ENCODE measurements around the gene FSD1L.

The FSD1L gene

GRCh38 chr9:105447814-105448812 lies at the start of gene FSD1L:
TSS of gene FSD1L (plus strand) at chr9:105448034. CDS start at chr9:105448221, 187 bp downstream.
- peak; percentile 58 to 65 for DNase-seq (ENCODE audit: low read depth in 2 of 2)

GRCh38 chr9:105399117-105399516 lies 48.7 kb upstream of the FSD1L start:
- no peak for DNase-seq (ENCODE audit: low read depth in 2 of 2)

DNA sequence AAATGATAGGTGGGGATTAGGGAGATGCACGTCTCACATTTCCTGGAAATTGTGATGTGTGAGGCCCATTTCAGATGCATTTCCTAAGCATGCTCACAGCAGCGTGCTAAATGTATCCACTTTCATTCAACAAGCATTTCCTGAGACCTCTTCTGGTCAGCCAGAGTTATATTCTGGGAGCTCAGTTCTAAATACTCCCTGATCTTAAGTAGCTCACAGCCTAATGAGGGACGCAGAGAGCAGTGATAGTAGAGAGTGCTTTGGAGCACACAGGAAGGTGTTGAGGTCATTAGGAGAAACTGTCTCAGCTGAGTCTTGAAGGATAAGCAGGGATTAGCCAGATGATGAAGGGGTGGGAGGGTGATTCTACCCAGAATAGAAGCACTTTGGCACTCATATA lies 46.2 kb upstream of the FSD1L start:
- DNase-seq (ENCODE audit: low read depth in 2 of 2): no peak

DNA sequence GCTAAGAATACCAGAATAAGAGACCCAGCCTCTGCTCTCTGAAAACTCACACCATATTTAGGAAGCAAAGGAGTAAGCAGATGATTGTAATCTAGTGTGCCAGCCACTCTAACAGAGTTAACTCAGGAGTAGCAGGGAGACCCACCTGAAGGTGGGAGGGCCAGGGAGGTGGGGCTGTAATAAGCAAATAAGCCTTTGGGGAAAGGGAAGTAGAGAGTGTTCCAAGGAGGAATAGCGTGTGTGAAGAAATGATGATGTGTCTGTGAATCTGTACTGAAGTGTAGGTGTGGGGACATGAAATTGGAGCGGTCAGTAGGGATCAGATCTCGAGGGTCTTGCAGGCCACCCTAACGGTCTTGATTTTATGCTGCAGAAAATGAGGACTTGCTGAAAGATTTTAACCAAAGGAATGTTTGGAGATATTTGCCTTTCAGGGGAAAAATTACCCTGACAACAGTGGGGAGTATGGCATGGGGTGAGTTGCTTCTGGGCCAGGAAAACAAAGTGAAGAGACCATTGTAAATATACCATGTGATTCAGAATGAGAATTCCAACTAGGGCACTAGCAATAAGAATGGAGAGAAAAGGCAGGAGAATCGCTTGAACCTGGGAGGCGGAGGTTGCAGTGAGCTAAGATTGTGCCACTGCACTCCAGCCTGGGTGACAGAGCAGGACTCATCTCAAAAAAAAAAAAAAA lies 44.1 kb upstream of the FSD1L start:
- DNase-seq (ENCODE audit: low read depth in 2 of 2): no peak

DNA sequence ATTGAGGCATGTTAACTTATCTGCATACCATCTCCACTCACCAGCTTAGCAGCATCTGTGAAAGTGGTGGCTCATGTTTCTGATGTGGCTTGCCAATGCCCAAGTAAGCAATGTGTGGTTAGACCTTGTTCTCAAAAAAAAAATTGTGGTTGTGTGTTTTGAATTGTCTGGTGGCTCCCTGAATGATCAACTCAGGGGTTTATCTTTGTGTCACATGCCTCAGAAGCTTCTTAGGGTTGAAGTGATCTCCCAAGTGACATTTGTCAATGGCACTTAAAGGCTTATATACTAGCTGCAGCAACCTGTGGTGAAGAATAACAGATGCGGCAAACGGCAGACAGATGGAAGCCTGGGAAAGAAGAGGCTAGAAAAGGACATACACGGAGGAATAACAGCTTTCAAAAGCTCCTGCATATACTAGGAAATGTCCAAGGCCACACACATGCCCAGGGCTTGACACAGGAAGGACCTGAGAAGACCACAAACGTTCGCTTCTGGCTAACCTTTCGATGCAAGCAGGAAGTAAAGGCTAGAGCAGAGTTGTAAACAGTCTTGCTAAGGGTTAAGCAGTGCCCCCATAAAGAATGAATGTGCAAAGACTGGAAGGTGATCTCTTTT lies 42.2 kb upstream of the FSD1L start:
- peak in 1 of 2 donors; percentile 11 for DNase-seq (ENCODE audit: low read depth in 2 of 2)

DNA sequence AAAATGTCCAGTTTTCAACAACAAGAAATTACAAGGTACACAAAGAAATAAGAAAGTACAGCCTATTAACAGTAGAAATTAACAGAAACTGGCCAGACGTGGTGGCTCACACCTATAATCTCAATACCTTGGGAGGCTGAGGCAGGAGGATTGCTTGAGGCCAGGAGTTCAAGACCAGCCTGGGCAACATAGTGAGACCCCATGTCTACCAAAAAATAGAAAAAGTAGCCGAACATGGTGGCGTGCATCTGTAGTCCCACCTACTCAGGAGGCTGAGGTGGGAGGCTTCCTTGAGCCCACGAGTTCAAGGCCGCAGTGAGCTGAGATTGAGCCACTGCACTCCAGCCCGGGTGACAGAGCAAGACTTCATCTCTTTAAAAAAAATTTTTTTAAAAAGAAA lies 41.5 kb upstream of the FSD1L start:
- no peak for DNase-seq (ENCODE audit: low read depth in 2 of 2)

GRCh38 chr9:105413525-105413924 lies 34.3 kb upstream of the FSD1L start:
- DNase-seq (ENCODE audit: low read depth in 2 of 2): no peak

- DNase-seq (ENCODE audit: low read depth in 2 of 2): peak in 1 of 2 donors; percentile 24
Measured at GRCh38 chr9:105414947-105415661, 32.7 kb upstream of the FSD1L start.

DNA sequence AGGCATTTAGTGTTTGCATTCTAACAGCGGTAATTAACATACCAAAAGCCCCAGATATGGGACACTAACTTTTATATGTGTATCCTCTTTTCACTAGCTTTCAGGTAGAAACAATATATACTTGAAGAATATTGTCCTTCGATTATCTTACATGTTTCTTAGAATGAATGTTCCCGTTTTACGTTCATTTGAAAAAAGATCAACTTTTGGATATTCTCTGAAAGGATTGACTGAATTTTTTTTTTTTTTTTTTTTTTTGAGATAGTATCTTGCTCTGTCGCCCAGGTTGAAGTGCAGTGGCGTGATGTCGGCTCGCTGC lies 32.2 kb upstream of the FSD1L start:
- DNase-seq (ENCODE audit: low read depth in 2 of 2): no peak

DNA sequence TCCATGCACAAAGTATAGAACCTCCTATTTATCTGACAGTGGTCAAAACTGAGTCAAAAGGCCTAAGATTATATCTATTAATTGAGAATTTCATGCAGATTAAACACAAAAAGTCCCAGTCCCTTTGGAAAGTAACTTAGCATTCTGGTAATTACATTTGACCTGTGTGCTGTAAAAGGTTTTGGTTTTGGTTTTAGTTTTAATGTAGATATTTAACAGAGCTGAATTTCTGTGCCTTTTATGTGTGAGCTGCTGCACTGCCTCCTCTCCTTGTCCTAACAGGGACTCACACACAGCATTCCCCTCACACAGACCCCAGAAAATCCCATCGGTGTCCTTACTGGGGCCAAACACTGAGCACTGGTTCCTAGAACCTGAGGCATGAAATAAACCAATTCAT lies 31.0 kb upstream of the FSD1L start:
- DNase-seq (ENCODE audit: low read depth in 2 of 2): no peak

- no peak for DNase-seq (ENCODE audit: low read depth in 2 of 2)
Measured at GRCh38 chr9:105418588-105419500, 29.0 kb upstream of the FSD1L start.

DNA sequence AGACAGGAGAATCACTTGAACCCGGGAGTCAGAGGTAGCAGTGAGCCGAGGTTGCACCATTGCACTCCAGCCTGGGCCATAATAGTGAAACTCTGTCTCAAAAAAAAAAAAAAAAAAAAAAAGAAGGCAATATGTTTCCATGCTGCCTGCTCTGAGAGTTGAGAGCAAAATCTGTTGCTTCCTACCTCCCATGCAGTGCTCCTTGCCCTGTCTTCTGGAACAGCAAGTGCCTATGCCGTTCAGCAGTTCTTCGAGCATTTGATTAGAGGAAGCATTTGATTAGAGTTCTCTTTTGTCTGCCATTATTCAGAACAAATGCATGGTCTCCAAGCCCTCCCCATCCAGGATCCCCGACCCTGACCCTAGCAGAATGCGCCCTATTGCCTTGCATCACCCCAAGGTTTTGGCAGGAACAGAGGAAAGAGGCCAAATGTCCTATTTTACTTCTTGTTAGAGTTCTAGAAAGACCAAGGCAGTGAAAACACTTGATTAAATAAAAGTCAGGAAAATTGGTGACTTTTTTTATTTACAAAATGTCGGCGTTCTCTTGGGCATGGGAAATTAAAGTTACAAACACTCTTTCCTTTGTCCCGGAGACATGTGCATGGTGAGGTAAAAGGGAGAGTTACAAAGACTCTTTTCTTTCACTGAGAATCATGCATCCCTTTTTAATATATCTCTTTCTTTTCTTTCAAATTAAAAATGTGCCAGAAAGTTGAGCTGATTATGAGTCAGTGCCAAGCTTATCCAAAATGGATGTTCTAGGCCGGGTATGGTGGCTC lies 27.8 kb upstream of the FSD1L start:
- no peak for DNase-seq (ENCODE audit: low read depth in 2 of 2)

GRCh38 chr9:105421154-105421553 lies 26.7 kb upstream of the FSD1L start:
- DNase-seq (ENCODE audit: low read depth in 2 of 2): no peak

GRCh38 chr9:105421864-105422263 lies 26.0 kb upstream of the FSD1L start:
- DNase-seq (ENCODE audit: low read depth in 2 of 2): no peak

- no peak for DNase-seq (ENCODE audit: low read depth in 2 of 2)
Measured at GRCh38 chr9:105425816-105426433, 21.9 kb upstream of the FSD1L start.

GRCh38 chr9:105426657-105427056 lies 21.2 kb upstream of the FSD1L start:
- no peak for DNase-seq (ENCODE audit: low read depth in 2 of 2)

- DNase-seq (ENCODE audit: low read depth in 2 of 2): no peak
Measured at GRCh38 chr9:105431424-105432246, 16.2 kb upstream of the FSD1L start.

DNA sequence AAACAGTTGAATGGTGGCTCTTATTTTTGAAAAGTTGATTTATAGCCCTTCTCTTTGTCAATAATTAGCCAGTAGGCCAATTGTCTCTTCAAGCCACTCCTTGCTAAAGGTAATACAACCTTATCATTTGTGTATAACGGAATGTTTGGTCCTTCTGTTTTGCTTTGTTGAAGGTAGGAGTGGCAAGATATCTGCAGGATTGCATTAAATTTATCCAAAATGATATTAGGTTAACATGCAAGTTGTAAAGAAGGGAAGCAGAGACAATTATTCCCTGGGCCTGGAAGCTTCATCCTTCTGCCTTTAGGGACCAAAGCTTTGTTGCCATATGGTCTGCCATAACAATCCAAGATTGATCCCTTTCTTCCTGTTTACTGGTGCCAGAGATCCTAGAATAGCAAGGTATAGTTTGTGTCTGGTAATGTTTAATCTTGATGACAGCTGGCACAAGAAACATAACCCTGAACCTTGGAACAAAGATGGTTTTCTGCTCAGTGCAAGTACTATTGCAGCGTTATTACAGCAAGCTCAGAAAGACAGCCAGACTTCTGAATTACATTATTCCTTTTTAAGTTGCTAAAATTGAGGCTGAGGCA lies 15.5 kb upstream of the FSD1L start:
- no peak for DNase-seq (ENCODE audit: low read depth in 2 of 2)
